Ammon's horn (tissue), 1 donor: ENCODE data around the gene CEACAM18.
"Not testable (repeated sequence)": the region's sequence is repeated elsewhere in the genome, so short reads cannot be mapped to it uniquely, and the experiment has no call there.

ENCODE experiments used
- DNase-seq: peaks from one replicate; pipeline ENCODE4 v3.0.0-alpha.2; 2016; ENCODE audit warnings: low spot score

Gene CEACAM18

DNA sequence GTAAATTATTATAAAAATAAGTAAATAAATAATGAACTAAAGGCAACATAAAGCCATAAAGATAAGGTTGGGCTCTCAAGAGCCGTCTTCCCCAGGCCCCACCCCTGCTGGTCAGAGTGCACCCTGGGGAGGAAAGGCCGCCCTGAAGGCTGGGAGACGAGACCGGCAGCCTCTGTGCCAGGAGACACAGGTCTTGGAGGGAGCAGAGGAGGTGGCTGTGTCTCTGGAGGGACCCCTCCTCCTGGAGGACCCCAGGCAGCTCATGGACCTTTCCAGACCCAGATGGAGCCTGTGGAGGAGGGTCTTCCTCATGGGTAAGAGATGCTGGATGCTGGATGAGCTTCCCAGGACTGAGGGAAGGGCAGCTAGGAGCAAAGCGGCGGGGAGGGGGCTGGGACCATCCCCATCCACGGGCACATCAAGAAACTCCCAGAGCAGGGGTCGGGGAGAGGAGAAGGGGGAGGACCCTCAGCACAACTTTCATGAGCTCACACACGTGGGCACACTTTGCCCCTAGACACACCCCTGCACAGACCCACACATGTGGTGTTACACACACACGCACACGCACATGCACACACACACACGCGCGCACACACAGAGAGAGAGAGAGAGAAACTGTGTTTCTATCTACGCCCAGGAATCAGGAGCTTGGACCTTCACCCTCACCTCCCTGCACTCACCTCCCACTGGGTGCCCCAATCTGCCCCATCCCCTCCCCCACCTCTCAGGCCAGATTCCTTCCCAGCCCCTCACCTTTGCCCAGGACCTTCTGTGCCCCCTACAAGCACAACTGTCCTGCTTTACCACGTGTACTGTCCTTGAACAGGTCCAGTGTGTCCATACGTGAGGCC, at the start of gene CEACAM18:
CEACAM18 (plus strand) TSS at position 159 of the 854 bp plus-strand sequence.
- no peak for DNase-seq

- no peak for DNase-seq
These were observed 48.1 kb upstream of the CEACAM18 start for GRCh38 chr19:51430221-51430620.

DNA sequence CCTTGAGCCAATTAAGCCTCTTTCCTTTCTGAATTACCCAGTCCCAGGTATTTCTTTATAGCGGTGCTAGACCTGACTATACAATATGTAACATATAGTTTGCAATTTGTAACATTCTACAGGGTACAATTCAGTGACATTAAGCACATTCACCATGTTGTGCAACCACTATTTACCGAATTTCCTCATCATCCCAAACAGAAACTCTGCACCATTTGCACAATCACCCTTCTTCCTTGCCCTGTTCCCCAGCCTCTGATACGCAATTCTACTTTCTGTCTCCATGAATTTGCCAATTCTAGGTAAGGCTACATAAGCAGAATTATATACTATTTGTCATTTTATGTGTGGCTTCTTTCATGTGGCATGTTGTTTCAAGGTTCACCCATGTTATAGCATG, 47.2 kb upstream of the CEACAM18 start:
- peak; percentile 15 for DNase-seq

DNA sequence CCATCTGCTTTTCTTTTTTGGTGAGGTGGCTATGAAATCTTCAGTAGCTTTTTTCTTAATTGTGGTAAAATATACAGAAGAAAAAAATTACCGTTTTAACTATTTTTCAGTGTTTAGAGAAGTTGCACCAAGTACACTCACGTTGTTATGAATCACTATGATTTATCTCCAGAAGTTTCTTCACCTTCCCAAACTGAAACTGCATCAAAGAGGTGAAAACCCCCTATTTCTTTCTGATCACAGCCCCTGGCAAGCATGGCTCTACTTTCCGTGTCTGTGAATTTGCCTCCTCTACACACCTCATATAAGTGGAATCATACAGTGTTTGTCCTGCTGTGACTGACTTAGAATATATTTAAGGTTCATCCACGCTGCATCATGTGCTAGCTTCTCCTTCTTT, 45.3 kb upstream of the CEACAM18 start:
- DNase-seq = no peak

- no peak for DNase-seq
These were observed 43.9 kb upstream of the CEACAM18 start for GRCh38 chr19:51434456-51434855.

GRCh38 chr19:51439021-51439465, 39.3 kb upstream of the CEACAM18 start:
- no peak for DNase-seq

GRCh38 chr19:51440052-51440451, 38.3 kb upstream of the CEACAM18 start:
- no peak for DNase-seq

- DNase-seq = no peak
These were observed 37.4 kb upstream of the CEACAM18 start for GRCh38 chr19:51440846-51441409.

- no peak for DNase-seq
These were observed 36.6 kb upstream of the CEACAM18 start for GRCh38 chr19:51441410-51442390.

GRCh38 chr19:51447510-51447909, 30.8 kb upstream of the CEACAM18 start:
- not testable (repeated sequence) for DNase-seq

- no peak for DNase-seq
These were observed 30.3 kb upstream of the CEACAM18 start for GRCh38 chr19:51448011-51448410.

- DNase-seq = no peak
These were observed 29.8 kb upstream of the CEACAM18 start for GRCh38 chr19:51448411-51449016.

DNA sequence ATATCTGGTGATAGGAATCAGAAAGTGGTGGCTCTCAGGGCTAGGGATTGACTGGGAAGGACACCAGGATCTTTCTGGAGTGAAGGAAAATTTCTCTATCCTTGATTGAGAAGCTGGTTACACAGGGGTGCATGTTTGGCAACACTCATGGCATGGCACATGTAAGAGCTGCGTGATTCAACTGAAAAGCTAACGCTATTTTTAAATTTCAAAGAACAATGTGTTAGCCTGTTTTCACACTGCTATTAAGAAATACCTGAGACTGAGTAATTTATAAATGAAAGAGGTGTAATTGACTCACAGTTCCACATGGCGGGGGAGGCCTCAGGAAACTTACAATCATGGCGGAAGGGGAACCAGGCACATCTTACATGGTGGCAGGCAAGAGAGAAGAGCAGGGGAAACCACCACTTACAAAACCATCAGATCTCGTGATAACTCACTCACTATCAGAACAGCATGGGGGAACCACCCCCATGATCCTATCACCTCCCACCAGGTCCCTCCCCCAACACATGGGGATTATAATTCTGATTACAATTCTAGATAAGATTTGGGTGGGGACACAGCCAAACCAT, 27.5 kb upstream of the CEACAM18 start:
- DNase-seq = no peak

GRCh38 chr19:51456541-51457290, 21.6 kb upstream of the CEACAM18 start:
- peak; percentile 49 for DNase-seq

- no peak for DNase-seq
These were observed 20.9 kb upstream of the CEACAM18 start for GRCh38 chr19:51457351-51458013.

GRCh38 chr19:51458051-51458645, 20.2 kb upstream of the CEACAM18 start, which contains the start of gene SIGLEC8:
Gene SIGLEC8 (minus strand): TSS chr19:51458454. CDS start chr19:51458387, 67 bp downstream.
- peak; percentile 44 for DNase-seq

DNA sequence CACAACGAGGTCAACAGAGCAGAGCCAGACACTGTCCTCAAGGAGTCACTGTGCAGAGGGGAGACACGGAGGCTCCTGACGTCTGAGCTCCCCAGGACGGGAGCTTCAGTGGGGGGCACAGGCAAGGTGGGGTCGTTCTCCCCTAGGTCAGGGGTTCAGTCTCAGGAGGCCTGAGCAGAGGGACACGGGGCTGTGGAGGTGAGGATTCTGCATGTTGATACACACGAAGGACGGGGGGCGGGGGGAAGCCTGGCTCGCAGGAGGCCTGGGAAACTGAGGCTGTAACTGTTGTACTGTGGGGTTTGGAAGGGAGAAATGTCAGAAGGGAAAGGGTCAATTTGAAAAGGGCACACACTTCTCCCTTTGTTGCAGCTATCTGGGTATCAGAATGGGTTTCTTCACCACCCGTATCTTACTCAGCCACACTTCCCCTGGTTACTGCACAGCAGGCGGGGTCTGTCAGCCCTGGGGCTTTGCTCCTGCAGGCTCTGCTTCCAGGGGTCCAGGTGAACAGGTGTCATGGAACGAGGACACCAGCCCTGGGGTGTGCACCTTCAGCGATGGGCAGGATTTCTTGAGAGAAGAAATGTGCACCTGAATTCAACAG, 19.3 kb upstream of the CEACAM18 start:
- no peak for DNase-seq

GRCh38 chr19:51460164-51460992, 18.0 kb upstream of the CEACAM18 start:
- peak; percentile 29 for DNase-seq
